NT2/D1 (cell line): ENCODE data around the gene PLXDC2.

Source experiments
- SUZ12 ChIP-seq: IDR thresholded peaks from 2 replicates; pipeline ENCODE4 v1.6.1; 2011; ENCODE audit not compliant: insufficient read length, insufficient read depth; ENCODE audit errors: extremely low read depth
- YY1 ChIP-seq: IDR thresholded peaks from 2 replicates; pipeline ENCODE4 v1.6.1; 2011; ENCODE audit not compliant: insufficient read length, insufficient read depth
- ZNF274 ChIP-seq: IDR thresholded peaks from 2 replicates; pipeline ENCODE4 v1.6.1; 2011; ENCODE audit warnings: mild to moderate bottlenecking, low read depth, low read length

- no peak for TF ChIP-seq YY1
- TF ChIP-seq SUZ12, result no peak
- no peak for TF ChIP-seq ZNF274
Measured at GRCh38 chr10:20004087-20004523, 187.9 kb downstream of the PLXDC2 start.
